BLaER1 (cell line): ENCODE measurements around the gene KLHL4.

Source experiments
- H3K27ac ChIP-seq: shearing (Covaris generic); formaldehyde crosslinking; 2 replicates; pipeline ENCODE4 v1.8.1; 2022
- H3K27me3 ChIP-seq: shearing (Covaris generic); formaldehyde crosslinking; 2 replicates; pipeline ENCODE4 v1.8.1; 2022
- H3K36me3 ChIP-seq: shearing (Covaris generic); formaldehyde crosslinking; 2 replicates; pipeline ENCODE4 v1.8.1; 2022
- H3K4me1 ChIP-seq: shearing (Covaris generic); formaldehyde crosslinking; 2 replicates; pipeline ENCODE4 v1.8.1; 2022
- H3K4me2 ChIP-seq: shearing (Covaris generic); formaldehyde crosslinking; 2 replicates; pipeline ENCODE4 v1.8.1; 2022
- H3K4me3 ChIP-seq: shearing (Covaris generic); formaldehyde crosslinking; 2 replicates; pipeline ENCODE4 v1.8.1; 2022
- H3K9ac ChIP-seq: shearing (Covaris generic); formaldehyde crosslinking; 2 replicates; pipeline ENCODE4 v1.8.1; 2022
- H3K9me3 ChIP-seq: shearing (Covaris generic); formaldehyde crosslinking; 2 replicates; pipeline ENCODE4 v1.8.1; 2022
- H4K20me1 ChIP-seq: shearing (Covaris generic); formaldehyde crosslinking; 2 replicates; pipeline ENCODE4 v1.8.1; 2022
- Cebpa-rat ChIP-seq: shearing (Covaris generic); IDR thresholded peaks from 2 replicates; pipeline ENCODE4 v1.8.1; 2022

The KLHL4 gene

DNA sequence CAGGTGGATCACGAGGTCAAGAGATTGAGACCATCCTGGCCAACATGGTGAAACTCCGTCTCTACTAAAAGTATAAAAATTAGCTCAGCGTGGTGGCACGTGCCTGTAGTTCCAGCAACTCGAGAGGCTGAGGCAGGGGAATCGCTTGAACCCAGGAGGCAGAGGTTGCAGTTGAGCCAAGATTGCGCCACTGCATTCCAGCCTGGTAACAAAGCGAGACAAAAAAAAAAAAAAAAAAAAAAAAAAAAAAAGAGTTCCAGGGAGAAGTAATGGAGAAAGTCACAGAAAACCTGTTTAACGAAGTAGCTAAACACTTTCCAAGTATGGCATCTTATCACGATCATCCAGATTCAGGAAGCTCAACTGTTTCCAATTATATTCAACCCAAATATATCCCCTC is 10.9 kb downstream of the KLHL4 start:
- H3K36me3 ChIP-seq, result no peaks in the 10 kb centered on the region
- no peaks in the 10 kb centered on the region for H3K9me3 ChIP-seq
- H4K20me1 ChIP-seq, result no peaks in the 10 kb centered on the region
- H3K9ac ChIP-seq, result no peak overlapping the region
- peaks cover 32% of the 10 kb centered on the region for H3K27me3 ChIP-seq
- H3K4me1 ChIP-seq, result no peaks in the 10 kb centered on the region
- H3K4me3 ChIP-seq, result no peak overlapping the region
- no peak overlapping the region for H3K4me2 ChIP-seq
- H3K27ac ChIP-seq, result no peak overlapping the region
- TF ChIP-seq Cebpa-rat, result no peak

DNA sequence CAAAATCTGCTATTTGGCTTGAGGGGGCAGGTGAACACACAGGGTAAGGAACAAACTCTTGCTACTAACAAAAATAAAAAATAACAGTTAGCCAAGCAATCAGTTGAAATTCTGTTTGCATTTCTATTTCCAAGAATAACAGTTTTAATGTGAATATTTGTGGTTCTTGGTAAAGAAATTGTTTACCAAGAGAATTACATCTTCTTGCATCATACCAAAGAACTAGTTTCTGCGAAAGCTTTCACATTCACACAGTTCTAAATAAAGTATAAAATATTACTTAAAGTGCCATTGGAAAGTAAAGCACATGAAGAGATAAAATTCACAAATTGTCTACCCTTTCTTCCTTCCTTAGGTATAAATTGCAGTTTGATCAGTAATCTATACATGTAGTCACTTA is 54.4 kb downstream of the KLHL4 start:
- Histone ChIP-seq H3K4me2 (no peak overlapping the region), H3K27me3 (peaks cover 61% of the 10 kb centered on the region), H3K36me3 (no peaks in the 10 kb centered on the region), H3K27ac (no peak overlapping the region), H4K20me1 (no peaks in the 10 kb centered on the region), H3K9ac (no peak overlapping the region), H3K4me1 (no peaks in the 10 kb centered on the region), H3K4me3 (no peak overlapping the region), H3K9me3 (no peaks in the 10 kb centered on the region)
- no peak for TF ChIP-seq Cebpa-rat

DNA sequence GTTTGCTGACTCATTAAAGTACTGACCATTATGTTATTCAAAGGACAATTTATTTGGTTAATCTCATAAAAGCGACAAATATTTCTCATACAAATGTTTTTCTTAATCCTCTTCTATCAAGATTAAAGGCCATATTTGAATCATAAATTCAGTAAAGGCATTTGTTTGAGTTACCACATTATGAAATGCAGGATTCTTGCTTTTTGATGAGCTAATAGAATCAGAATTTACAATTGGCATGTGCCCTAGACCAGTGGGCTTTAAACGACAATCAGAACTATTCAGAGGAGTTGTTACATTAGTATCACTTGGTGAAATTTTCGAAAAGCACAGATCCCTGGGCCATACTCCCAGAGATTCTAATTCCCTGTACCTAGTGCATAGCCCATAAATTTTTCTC is 55.3 kb downstream of the KLHL4 start:
- no peak overlapping the region for H3K9ac ChIP-seq
- H3K4me1 ChIP-seq, result no peaks in the 10 kb centered on the region

DNA sequence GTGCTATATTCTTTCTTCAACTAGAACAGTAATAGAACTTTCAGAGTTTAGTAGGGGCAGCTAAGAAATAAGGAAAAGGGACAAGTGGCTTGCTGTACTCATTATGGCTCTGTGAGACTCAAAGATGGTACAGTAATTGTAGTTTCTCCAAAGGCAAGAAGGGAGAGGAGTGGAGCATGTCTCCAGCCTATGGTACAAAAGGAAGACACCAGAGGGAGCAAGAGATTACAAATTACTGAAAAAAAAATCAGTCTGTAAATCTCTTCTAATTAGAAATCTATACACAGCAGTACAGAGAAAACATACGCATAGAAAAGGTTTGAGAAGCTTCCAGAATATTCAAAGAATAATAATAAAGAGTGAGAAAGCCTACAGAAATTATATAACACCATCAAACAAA is 61.4 kb downstream of the KLHL4 start:
- H3K27me3 ChIP-seq, result peaks cover 69% of the 10 kb centered on the region
- TF ChIP-seq Cebpa-rat, result no peak

More for the DNA sequence above, 55.3 kb downstream of the KLHL4 start:
- Histone ChIP-seq H3K4me3 (no peak overlapping the region), H4K20me1 (no peaks in the 10 kb centered on the region), H3K4me2 (no peak overlapping the region), H3K9me3 (no peaks in the 10 kb centered on the region), H3K36me3 (no peaks in the 10 kb centered on the region), H3K27ac (no peak overlapping the region), H3K27me3 (peaks cover 61% of the 10 kb centered on the region)
- no peak for TF ChIP-seq Cebpa-rat

DNA sequence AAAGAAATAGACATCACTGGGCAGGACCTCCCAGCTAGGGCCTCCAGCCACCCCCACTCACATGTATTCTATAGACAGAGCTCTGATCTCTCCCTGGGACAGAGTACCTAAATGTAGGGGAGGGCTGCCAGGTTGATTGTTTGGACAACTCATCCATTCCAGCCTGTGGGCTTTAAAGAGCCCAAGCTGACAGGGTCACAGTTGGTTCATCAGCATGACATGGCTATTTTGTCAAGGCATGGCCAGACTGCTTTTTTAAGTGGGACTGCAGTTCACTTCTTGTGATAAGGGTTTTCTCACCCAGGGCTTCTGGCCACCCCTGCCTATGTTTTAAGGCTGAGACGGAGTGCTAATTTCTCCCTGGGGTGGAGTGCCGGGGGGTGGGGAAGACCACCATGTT is 63.3 kb downstream of the KLHL4 start:
- Histone ChIP-seq H3K36me3 (no peaks in the 10 kb centered on the region), H3K4me3 (no peak overlapping the region)

More for the DNA sequence above, 61.4 kb downstream of the KLHL4 start:
- H3K4me1 ChIP-seq, result no peaks in the 10 kb centered on the region
- no peak overlapping the region for H3K4me3 ChIP-seq
- H3K36me3 ChIP-seq, result no peaks in the 10 kb centered on the region
- H3K9me3 ChIP-seq, result no peaks in the 10 kb centered on the region
- no peak overlapping the region for H3K4me2 ChIP-seq
- no peak overlapping the region for H3K27ac ChIP-seq
- H3K9ac ChIP-seq, result no peak overlapping the region
- no peaks in the 10 kb centered on the region for H4K20me1 ChIP-seq

DNA sequence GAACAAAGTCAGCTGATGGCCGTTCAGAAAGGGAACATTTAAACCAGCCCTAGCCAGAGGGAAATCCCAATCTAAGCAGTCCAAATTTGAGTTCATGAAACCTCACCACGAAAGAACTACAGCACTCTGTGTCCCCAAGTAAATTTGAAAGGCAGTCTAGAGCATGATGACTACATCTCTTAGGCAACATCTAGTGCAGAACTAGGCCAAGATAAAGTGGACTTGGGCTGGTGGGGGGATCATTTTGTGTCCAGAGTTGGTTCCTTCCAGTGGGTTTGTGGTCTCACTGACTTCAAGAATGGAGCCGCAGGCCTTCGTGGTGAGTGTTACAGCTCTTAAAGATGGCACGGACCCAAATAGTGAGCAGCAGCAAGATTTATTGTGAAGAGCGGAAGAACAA is 64.9 kb downstream of the KLHL4 start:
- Histone ChIP-seq H3K36me3 (no peaks in the 10 kb centered on the region), H3K9me3 (no peaks in the 10 kb centered on the region), H3K27ac (no peak overlapping the region), H3K9ac (no peak overlapping the region), H3K4me1 (no peaks in the 10 kb centered on the region), H3K4me2 (no peak overlapping the region), H3K4me3 (no peak overlapping the region), H4K20me1 (no peaks in the 10 kb centered on the region), H3K27me3 (peaks cover 65% of the 10 kb centered on the region)
- TF ChIP-seq Cebpa-rat, result no peak

More for the DNA sequence above, 63.3 kb downstream of the KLHL4 start:
- no peak for TF ChIP-seq Cebpa-rat
- Histone ChIP-seq H3K9me3 (no peaks in the 10 kb centered on the region), H3K4me1 (no peaks in the 10 kb centered on the region), H3K27me3 (peaks cover 65% of the 10 kb centered on the region), H3K9ac (no peak overlapping the region), H4K20me1 (no peaks in the 10 kb centered on the region), H3K27ac (no peak overlapping the region), H3K4me2 (no peak overlapping the region)

DNA sequence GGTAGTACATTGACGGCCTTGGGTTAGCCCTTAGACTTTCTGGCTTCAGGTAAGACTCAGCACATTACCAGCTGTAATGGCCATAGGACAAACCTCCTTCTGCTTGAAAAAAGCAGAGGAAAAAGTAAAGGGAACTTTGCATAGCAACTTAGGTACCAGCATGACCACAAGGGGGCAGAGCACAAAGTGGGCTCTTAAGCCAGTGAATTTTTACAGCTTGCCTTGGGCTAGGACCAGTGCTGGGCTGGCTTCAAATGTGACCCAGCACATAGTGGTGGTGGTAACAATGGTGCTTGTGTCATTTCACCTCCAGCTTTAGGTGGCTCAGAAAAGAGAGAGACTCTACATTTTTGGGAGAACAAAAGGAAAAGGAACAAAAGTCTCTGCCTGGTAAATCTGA is 66.1 kb downstream of the KLHL4 start:
- H3K9me3 ChIP-seq, result no peaks in the 10 kb centered on the region
- H4K20me1 ChIP-seq, result no peaks in the 10 kb centered on the region
- H3K4me3 ChIP-seq, result no peak overlapping the region
- H3K9ac ChIP-seq, result no peak overlapping the region
- H3K36me3 ChIP-seq, result no peaks in the 10 kb centered on the region
- TF ChIP-seq Cebpa-rat, result no peak
- H3K4me2 ChIP-seq, result no peak overlapping the region
- H3K27ac ChIP-seq, result no peak overlapping the region
- H3K4me1 ChIP-seq, result no peaks in the 10 kb centered on the region
- peaks cover 63% of the 10 kb centered on the region for H3K27me3 ChIP-seq

DNA sequence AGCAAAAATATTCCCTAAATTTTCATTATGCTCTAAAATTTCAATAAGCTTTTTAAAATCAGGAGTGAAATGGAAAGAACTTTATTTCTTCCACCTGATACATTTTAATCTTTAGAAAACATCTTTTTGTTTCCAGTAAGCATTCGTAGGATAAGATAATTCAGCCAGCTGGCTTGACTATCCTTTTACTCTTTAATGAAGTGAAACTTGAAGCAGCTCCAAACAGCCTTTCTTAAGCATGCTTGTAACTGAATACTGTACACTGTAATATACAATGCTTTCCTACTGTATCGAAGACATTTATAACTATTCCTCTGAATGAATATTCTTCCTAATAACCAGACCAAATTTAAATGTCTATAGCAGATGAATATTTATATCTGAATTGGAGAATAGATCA is 98.8 kb downstream of the KLHL4 start:
- Histone ChIP-seq H3K4me1 (no peaks in the 10 kb centered on the region), H4K20me1 (no peaks in the 10 kb centered on the region), H3K36me3 (no peaks in the 10 kb centered on the region), H3K4me3 (no peak overlapping the region), H3K27ac (no peak overlapping the region), H3K4me2 (no peak overlapping the region), H3K9ac (no peak overlapping the region), H3K9me3 (no peaks in the 10 kb centered on the region), H3K27me3 (peaks cover 78% of the 10 kb centered on the region)
- TF ChIP-seq Cebpa-rat, result no peak

DNA sequence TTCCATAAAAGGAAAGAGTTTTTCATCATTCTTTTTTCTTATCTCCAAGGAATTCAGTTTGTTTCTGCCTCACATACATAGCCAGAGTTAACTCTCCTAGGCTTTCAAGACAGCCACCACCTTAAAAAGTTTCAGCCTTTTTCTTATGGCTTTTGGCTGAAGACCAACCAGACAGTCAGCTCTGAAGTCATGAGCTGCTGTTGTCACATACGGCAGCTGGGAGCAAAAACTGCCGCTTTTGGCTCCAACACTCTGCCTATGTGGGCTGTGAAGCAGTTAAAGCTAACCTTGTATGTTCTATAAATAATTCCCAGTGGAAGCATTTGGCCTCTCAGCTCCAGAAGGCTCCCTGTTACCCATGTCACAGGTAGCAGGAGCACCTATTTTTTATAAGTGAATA is 104.1 kb downstream of the KLHL4 start:
- Histone ChIP-seq H3K9ac (no peak overlapping the region), H3K27ac (no peak overlapping the region), H3K27me3 (peaks cover 80% of the 10 kb centered on the region), H3K4me3 (no peak overlapping the region), H3K4me1 (no peaks in the 10 kb centered on the region), H4K20me1 (no peaks in the 10 kb centered on the region), H3K9me3 (no peaks in the 10 kb centered on the region), H3K36me3 (no peaks in the 10 kb centered on the region), H3K4me2 (no peak overlapping the region)
- no peak for TF ChIP-seq Cebpa-rat

DNA sequence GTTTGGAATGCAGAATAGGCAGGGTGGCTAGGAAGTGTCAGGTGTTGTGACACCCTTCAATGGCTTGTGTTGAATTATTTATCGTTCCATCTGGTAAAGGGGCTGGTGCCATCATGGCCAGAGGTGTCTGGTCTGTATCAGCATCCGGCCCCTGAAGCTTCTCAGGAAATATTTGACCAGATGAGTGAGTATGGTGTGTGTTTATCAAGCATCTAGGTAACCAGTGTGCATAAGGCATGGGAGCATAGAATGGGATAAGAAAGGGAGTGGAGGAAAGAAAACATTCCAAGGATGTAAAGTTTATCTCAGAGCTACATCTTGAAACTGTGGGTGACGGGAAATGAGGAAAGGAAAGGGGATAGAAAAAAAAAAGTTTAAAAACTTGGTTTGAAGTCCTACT is 109.4 kb downstream of the KLHL4 start:
- no peak overlapping the region for H3K9ac ChIP-seq
- H4K20me1 ChIP-seq, result no peaks in the 10 kb centered on the region
- no peak overlapping the region for H3K4me2 ChIP-seq
- H3K27me3 ChIP-seq, result peaks cover 89% of the 10 kb centered on the region
- H3K4me3 ChIP-seq, result no peak overlapping the region
- H3K9me3 ChIP-seq, result no peaks in the 10 kb centered on the region
- no peak overlapping the region for H3K27ac ChIP-seq
- TF ChIP-seq Cebpa-rat, result no peak
- H3K36me3 ChIP-seq, result no peaks in the 10 kb centered on the region
- H3K4me1 ChIP-seq, result no peaks in the 10 kb centered on the region

DNA sequence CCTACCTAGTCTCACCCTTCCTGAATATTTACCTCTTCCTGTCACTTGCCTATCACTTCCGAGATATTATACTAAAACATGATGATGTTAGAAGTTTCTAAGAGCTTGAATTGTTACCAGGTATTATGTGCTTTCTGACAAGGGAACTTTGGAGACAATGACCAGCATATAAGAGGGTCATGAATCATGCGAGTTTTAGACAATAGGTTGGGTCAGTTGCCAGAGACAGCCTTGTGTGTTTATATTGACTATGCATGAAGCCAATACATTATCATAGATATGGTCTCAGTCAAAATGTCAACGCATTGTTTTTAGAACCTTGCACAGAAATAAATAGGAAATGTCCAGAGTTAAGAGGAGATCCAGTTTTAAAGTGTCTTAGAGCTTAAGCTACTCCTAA is 116.8 kb downstream of the KLHL4 start:
- Histone ChIP-seq H3K9me3 (peaks cover 8% of the 10 kb centered on the region; the same call in 1 of the 2 replicates), H3K27me3 (peaks cover 76% of the 10 kb centered on the region), H3K36me3 (no peaks in the 10 kb centered on the region), H3K4me2 (no peak overlapping the region), H3K27ac (no peak overlapping the region), H4K20me1 (no peaks in the 10 kb centered on the region), H3K4me3 (no peak overlapping the region), H3K9ac (no peak overlapping the region), H3K4me1 (peaks cover 24% of the 10 kb centered on the region)
- no peak for TF ChIP-seq Cebpa-rat
